GM12875 (cell line): Measurements from ENCODE around the gene HSD17B2.

Experiments used
- H3K4me3 ChIP-seq: one replicate; pipeline ENCODE4 v1.5.1; 2011; ENCODE audit warnings: low read depth, low read length, control low read depth
- TF ChIP-seq, protein P1 (sequence below): IDR thresholded peaks from 2 replicates; pipeline ENCODE4 v1.5.1; 2011; ENCODE audit warnings: low read depth, mild to moderate bottlenecking, control low read depth, inconsistent platforms, low read length, moderate library complexity, borderline replicate concordance; ENCODE audit not compliant: insufficient read depth

HSD17B2 gene

DNA sequence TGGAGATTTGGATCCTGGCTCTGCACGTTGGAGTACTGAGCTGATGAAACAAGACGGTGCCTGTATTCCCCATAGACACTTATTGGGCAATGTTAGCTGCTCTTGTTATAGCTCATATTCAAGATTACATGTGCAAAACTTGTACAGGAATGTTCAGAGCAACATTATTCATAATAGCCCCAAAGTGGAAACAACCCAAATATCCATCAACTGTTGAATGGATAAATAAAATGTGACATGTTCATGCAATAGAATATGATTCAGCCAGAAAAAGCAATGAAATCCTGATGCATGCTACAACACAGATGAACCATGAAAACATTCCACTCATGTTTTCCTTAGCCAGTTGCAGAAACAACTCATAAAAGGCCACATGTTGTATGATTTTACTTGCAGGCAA is 18.1 kb upstream of the HSD17B2 start:
- TF ChIP-seq, protein P1, sequence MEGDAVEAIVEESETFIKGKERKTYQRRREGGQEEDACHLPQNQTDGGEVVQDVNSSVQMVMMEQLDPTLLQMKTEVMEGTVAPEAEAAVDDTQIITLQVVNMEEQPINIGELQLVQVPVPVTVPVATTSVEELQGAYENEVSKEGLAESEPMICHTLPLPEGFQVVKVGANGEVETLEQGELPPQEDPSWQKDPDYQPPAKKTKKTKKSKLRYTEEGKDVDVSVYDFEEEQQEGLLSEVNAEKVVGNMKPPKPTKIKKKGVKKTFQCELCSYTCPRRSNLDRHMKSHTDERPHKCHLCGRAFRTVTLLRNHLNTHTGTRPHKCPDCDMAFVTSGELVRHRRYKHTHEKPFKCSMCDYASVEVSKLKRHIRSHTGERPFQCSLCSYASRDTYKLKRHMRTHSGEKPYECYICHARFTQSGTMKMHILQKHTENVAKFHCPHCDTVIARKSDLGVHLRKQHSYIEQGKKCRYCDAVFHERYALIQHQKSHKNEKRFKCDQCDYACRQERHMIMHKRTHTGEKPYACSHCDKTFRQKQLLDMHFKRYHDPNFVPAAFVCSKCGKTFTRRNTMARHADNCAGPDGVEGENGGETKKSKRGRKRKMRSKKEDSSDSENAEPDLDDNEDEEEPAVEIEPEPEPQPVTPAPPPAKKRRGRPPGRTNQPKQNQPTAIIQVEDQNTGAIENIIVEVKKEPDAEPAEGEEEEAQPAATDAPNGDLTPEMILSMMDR, result no peak
- no peak overlapping the region for H3K4me3 ChIP-seq

DNA sequence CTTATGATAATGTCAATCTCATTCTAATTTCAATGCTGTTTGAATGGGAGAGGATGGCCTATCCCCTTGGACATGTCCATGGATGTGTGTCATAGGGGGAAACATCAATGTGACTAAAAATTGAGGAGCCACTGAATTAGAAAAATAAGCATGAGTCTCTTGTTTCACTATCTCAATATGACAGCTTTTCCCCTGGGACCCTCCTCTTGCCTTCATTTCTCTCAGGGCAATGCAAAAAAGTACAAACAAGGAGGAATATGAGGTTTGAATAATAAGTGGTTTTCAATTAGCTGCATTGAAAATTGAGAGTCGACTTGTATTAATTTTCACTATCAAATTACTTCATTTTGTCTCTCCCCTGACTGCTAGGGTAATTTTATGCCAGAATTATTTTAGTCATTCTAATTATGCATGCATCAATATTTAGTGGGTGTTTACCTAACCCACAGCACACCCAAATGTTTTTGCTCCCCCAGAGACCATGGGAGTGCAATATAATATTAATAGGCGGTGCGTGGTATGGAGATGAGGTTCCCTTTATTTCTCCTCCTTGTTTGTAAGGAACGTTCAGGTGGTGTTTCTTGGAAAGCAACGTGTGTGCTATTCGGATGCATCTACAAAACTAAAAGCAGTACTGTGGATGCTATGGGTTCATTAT is 17.0 kb upstream of the HSD17B2 start:
- TF ChIP-seq, protein P1, result no peak
- H3K4me3 ChIP-seq, result no peak overlapping the region

DNA sequence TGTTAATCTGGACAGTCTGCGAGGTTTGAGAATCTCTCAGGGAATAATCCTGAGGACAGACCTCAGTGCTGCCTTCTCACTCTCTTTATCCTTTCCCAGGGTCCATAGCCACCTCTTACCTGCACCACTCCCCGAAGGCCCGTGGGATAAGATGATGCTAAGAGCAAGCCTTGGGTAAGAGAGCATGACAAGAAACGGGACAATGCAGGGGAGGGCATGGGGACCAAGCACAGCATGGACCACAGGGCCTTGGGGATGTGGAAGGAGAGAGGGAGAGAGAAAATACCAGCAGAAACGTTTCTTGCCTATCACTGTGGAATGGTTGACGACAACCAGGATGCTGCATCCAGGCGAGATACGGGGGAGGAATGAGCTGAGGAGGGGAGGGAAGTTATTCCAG is 15.5 kb upstream of the HSD17B2 start:
- TF ChIP-seq, protein P1, result no peak
- no peak overlapping the region for H3K4me3 ChIP-seq

DNA sequence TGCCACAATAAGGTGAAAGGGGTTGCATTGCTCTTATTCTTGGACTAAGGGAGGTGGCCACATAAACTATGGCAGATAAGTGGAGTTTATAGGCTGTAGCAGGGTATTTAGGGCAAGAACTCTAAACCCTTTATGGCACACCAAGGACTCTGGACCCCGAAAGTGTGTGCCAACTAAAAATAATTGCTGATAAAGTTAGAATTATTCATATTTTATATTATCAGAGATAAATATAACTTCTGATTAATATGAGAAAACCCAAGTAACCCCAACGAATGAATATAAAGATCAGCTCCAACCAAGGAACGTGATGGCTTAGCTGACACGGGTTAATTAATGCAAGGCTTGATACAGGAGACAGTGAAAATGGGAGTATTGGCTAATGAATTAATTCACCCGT is 15.0 kb upstream of the HSD17B2 start:
- TF ChIP-seq, protein P1, result no peak
- no peak overlapping the region for H3K4me3 ChIP-seq

DNA sequence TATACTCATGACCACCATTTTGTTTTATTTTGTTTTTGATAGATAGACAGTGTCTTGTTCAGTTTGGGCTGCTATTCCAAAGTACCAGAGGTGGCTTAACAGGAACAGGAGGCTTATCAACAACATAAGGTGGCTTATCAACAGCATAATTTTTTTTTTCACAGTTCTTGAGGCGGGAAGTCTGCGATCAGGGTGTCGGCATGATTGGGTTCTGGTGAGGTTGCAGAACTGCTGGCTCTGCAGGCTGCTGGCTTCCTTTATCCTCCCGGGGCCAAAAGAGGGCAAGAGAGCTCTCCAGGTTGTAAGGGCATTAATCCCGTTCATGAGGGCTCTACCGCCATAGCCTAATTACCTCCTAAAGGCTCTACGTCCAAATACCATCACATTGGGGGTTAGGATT is 11.8 kb upstream of the HSD17B2 start:
- H3K4me3 ChIP-seq, result no peak overlapping the region
- TF ChIP-seq, protein P1, result no peak

DNA sequence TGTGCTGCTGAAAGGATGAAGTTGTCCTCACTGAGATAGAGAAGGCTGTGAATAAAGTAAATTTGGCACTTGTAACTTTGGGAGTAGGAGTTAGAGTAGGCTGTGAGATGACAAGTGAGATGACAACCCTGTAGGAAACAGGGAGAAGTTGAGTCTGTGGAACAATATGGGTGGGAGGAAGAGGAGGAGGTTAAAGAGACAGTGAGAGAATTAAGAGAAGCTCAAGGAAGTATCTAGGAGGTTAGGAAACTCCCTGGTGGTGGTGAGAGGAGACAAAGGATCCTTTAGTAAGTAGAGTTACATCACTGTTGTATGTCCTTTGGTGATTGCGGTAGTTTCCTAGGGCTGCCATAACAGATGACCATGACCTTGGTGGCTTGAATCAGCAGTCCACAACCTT is 10.7 kb upstream of the HSD17B2 start:
- TF ChIP-seq, protein P1, result no peak
- H3K4me3 ChIP-seq, result no peak overlapping the region

DNA sequence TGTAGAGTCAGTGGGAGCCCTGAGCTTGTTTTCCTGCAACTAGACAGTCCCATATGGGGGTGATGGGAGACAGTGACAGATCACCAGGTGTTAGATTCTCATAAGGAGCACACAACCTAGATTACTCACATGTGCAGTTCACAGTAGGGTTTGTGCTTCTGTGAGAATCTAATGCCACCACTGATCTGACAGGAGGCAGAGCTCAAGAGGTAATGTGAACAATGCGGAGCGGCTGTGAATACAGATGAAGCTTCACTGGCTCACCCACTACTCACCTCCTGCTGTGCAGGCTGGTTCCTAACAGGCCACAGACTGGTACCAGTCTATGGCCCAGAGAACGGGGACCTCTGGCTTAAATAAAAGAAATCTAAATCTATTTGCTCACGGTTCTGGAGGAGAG is 10.2 kb upstream of the HSD17B2 start:
- H3K4me3 ChIP-seq, result no peak overlapping the region
- TF ChIP-seq, protein P1, result no peak
